Measurements from ENCODE around the gene UBE2M.
"Not testable (repeated sequence)": the region's sequence is repeated elsewhere in the genome, so short reads cannot be mapped to it uniquely, and the experiment has no call there.

Gene UBE2M

DNA sequence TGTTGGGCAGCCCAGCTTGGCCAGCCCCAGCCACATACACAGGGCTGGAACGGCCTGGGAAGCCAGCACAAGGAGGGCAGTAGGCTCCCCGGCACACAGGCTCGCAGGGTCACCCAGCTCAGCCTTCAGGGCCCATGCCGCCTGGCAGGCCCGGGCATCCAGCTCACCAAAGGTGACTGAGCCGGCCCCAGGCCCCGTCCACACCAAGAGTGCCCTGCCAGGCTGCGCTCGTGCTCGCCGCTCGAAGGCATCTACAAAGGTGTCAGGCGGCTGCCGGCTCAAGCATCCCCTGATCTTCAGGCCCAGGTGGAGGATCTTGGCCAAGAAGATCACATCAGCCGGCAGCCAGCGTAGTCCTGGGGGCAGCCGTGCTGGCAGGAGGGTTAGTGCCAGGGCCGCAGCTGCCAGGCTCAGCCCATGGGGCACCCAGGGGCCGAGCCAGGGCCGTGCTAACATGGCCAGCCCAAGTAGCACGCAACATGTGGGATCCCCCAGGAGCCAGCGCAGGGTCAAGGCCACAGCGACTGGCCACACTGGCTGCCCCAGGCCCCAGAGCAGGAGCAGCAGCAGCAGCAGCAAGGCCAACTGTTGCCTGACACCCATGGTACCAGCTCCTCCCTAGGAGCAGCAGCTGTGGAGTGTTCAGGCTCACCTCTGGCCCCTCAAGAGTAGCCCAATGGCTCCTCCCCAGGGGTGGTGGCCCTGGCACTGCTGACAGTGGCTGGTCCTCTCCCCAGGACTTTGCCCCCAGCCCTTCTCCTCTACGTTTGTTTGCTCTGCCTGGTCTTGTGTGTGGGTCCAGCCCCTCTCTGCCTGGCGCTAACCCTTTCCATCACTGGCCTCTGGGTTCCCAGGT is 46.8 kb downstream of the UBE2M start, which contains the start of gene SLC27A5:
SLC27A5 (minus strand) TSS at position 640 of the 856 bp plus-strand sequence; CDS start at position 603, 37 bp downstream.
- DNase-seq, result no peak

DNA sequence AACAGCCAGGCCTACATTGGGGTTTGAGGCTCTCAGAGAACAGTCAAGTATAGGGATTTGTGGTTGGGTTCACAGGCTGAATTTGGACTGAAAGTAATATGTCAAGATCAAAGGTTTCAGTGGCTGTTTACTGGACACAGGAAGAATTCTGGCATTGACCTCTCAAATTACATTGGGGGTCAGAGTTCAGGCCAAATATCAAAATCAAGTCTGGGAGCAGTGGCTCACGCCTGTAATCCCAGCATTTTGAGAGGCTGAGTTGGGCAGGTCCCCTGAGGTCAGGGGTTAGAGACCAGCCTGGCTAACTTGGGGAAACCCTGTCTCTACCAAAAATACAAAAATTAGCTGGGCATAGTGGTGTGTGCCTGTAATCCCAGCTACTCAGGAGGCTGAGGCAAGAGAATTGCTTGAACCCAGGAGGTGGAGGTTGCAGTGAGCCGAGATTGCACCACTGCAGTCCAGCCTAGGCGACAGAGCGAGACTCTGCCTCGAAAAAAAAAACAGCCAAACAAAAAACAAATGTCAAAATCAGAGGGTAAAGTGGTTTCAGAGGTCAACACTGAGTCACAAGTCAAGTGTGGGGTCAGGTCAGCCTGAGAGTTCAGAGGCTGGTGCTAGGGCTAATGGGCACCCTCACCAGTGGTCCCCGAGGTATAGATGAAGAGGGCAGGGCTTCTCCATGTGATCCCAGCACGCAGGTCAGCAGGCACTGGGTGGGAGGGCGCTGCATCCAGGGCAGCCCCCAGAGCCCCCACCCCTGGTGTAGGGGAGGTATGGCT is 48.1 kb downstream of the UBE2M start:
- DNase-seq, result no peak

DNA sequence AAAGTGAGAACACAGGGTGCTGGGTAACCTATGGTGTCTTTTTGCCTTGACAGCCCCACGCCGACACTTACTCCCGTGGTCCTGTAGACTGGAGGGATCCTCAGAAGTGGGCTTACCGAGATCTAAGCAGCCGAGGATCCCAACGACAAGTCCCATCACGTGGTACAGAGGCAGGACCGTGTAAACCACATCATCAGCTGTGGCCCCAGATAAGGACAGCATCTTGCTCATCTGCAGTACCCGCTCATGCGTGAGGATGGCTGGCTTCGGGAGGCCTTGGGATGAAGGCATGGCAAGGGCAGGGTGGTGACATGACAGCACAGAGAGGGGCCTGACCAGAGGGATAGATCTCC is 48.7 kb downstream of the UBE2M start:
- DNase-seq, result no peak

DNA sequence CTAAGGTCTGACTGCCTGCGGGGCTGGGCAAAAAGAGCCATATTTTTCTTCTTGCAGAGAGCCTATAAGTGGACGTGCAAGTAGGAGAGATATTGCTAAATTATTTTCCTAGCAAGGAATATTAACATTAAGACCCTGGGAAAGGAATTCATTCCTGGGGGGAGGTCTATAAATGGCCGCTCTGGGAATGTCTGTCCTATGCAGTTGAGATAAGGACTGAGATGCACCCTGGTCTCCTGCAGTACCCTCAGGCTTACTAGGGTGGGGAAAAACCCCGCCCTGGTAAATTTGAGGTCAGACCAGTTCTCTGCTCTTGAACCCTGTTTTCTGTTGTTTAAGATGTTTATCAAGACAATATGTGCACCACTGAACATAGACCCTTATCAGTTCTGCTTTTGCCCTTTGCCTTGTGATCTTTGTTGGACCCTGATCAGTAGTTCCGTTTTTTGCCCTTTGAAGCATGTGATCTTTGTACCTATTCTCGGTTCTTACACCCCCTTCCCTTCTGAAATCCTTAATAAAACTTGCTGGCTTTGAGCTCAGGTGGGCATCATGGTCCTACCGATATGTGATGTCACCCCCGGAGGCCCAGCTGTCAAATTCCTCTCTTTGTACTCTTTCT is 50.7 kb downstream of the UBE2M start:
- not testable (repeated sequence) for DNase-seq

All from NCI-H446 (cell line).